RWPE2 (cell line): ENCODE results near the gene KCNJ16.

ENCODE experiments used
- ATAC-seq: fragments of 200-7000 bp; cut with Tn5 transposase; 3 replicates; pipeline ENCODE4 v1.9.1; 2021; ENCODE audit warnings: low read depth
- DNase-seq: peaks from one replicate; pipeline ENCODE4 v3.0.0-alpha.2; 2020; ENCODE audit warnings: low spot score
- H3K27ac ChIP-seq: fragments of 450-650 bp; 2 replicates; pipeline ENCODE4 v1.5.1; 2017; ENCODE audit warnings: mild to moderate bottlenecking; ENCODE audit not compliant: poor library complexity, severe bottlenecking
- H3K27me3 ChIP-seq: fragments of 250-450 bp; sonication (Bioruptor Pico); 2 replicates; pipeline ENCODE4 v1.5.1; 2021; ENCODE audit warnings: mild to moderate bottlenecking, moderate library complexity; ENCODE audit not compliant: insufficient read depth, poor library complexity, severe bottlenecking
- H3K36me3 ChIP-seq: fragments of 250-450 bp; sonication (Bioruptor Pico); 2 replicates; pipeline ENCODE4 v1.5.1; 2020; ENCODE audit warnings: low read depth, mild to moderate bottlenecking, moderate library complexity
- H3K4me1 ChIP-seq: fragments of 250-450 bp; sonication (Bioruptor Pico); 2 replicates; pipeline ENCODE4 v1.5.1; 2021; ENCODE audit warnings: mild to moderate bottlenecking, moderate library complexity; ENCODE audit not compliant: insufficient read depth, poor library complexity, severe bottlenecking
- H3K4me3 ChIP-seq: fragments of 250-450 bp; sonication (Bioruptor Pico); 2 replicates; pipeline ENCODE4 v1.5.1; 2021; ENCODE audit warnings: mild to moderate bottlenecking, moderate library complexity; ENCODE audit not compliant: severe bottlenecking
- H3K9me3 ChIP-seq: fragments of 250-450 bp; sonication (Bioruptor Pico); 2 replicates; pipeline ENCODE4 v1.5.1; 2021; ENCODE audit warnings: mild to moderate bottlenecking, moderate library complexity; ENCODE audit not compliant: severe bottlenecking
- CTCF ChIP-seq: fragments of 450-650 bp; IDR thresholded peaks from one replicate; pipeline ENCODE4 v1.5.1; 2017; ENCODE audit warnings: mild to moderate bottlenecking, moderate library complexity; ENCODE audit not compliant: poor library complexity, severe bottlenecking

Gene KCNJ16

GRCh38 chr17:70078549-70078948 is 3.5 kb downstream of the KCNJ16 start:
- no peaks in the 10 kb centered on the region for H3K36me3 ChIP-seq
- ATAC-seq (no peak), DNase-seq (no peak)
- H3K9me3 ChIP-seq = no peaks in the 10 kb centered on the region
- no peak overlapping the region for H3K27ac ChIP-seq
- H3K4me3 ChIP-seq = no peak overlapping the region
- H3K4me1 ChIP-seq = no peaks in the 10 kb centered on the region
- no peak for TF ChIP-seq CTCF
- no peaks in the 10 kb centered on the region for H3K27me3 ChIP-seq

- Histone ChIP-seq H3K4me3 (no peak overlapping the region), H3K27me3 (no peaks in the 10 kb centered on the region), H3K9me3 (no peaks in the 10 kb centered on the region), H3K27ac (no peak overlapping the region), H3K4me1 (no peaks in the 10 kb centered on the region), H3K36me3 (no peaks in the 10 kb centered on the region)
- ATAC-seq (no peak), DNase-seq (no peak)
- no peak for TF ChIP-seq CTCF
These were observed 4.0 kb downstream of the KCNJ16 start for GRCh38 chr17:70078994-70079531.

- ATAC-seq = no peak
- TF ChIP-seq CTCF = no peak
- Histone ChIP-seq H3K27me3 (no peaks in the 10 kb centered on the region), H3K4me1 (no peaks in the 10 kb centered on the region), H3K9me3 (no peaks in the 10 kb centered on the region), H3K36me3 (no peaks in the 10 kb centered on the region), H3K27ac (no peak overlapping the region), H3K4me3 (no peak overlapping the region)
- DNase-seq = no peak
These were observed 5.7 kb downstream of the KCNJ16 start for GRCh38 chr17:70080541-70081347.

- DNase-seq = no peak
- Histone ChIP-seq H3K4me3 (no peak overlapping the region), H3K36me3 (no peaks in the 10 kb centered on the region), H3K27me3 (no peaks in the 10 kb centered on the region), H3K4me1 (no peaks in the 10 kb centered on the region), H3K27ac (no peak overlapping the region), H3K9me3 (no peaks in the 10 kb centered on the region)
- TF ChIP-seq CTCF = no peak
- ATAC-seq = no peak
These were observed 6.9 kb downstream of the KCNJ16 start for GRCh38 chr17:70081885-70082284.

GRCh38 chr17:70084476-70084875 is 9.5 kb downstream of the KCNJ16 start:
- H3K27me3 ChIP-seq = no peaks in the 10 kb centered on the region
- ATAC-seq = no peak
- no peak for TF ChIP-seq CTCF
- no peak overlapping the region for H3K27ac ChIP-seq
- DNase-seq = no peak
- no peak overlapping the region for H3K4me3 ChIP-seq
- H3K9me3 ChIP-seq = no peaks in the 10 kb centered on the region
- no peaks in the 10 kb centered on the region for H3K4me1 ChIP-seq
- H3K36me3 ChIP-seq = no peaks in the 10 kb centered on the region
